Measurements from ENCODE around the gene ARRDC5. TPM values are rescaled to one million over a fixed set of nuclear protein-coding genes. Genes with fewer than 3 reads are reported as not detected.
A peak's percentile ranks its signal among the peaks of the same experiment; 100 is the strongest.
"Not testable (repeated sequence)": the region's sequence is repeated elsewhere in the genome, so short reads cannot be mapped to it uniquely, and the experiment has no call there.

Gene ARRDC5
- total and polyA plus RNA-seq, 12 donors, result 0.06 to 1.1 (median 0.24) TPM; not detected in 2

DNA sequence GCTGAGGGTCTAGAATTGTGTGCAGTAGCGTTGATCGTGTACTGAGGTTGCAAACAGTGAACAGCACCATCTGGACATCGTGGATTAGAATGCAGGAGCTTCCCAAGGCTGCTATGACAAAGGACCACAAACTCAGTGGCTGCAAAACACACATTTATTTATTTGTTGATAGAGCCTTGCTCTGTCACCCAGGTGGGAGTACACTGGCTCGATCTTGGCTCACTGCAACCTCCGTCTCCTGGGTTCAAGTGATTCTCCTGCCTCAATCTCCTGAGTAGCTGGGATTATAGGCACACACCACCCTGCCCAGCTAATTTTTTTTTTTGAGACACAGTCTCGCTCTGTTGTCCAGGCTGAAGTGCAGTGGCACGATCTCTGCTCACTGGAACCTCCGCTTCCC, 4.3 kb upstream of the ARRDC5 start:
- intact Hi-C loops (cut with DNase I), result no loop called here
- TF ChIP-seq, protein P1, sequence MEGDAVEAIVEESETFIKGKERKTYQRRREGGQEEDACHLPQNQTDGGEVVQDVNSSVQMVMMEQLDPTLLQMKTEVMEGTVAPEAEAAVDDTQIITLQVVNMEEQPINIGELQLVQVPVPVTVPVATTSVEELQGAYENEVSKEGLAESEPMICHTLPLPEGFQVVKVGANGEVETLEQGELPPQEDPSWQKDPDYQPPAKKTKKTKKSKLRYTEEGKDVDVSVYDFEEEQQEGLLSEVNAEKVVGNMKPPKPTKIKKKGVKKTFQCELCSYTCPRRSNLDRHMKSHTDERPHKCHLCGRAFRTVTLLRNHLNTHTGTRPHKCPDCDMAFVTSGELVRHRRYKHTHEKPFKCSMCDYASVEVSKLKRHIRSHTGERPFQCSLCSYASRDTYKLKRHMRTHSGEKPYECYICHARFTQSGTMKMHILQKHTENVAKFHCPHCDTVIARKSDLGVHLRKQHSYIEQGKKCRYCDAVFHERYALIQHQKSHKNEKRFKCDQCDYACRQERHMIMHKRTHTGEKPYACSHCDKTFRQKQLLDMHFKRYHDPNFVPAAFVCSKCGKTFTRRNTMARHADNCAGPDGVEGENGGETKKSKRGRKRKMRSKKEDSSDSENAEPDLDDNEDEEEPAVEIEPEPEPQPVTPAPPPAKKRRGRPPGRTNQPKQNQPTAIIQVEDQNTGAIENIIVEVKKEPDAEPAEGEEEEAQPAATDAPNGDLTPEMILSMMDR (IDR thresholded peaks at IDR 0.05), result no peak
- no peak for TF ChIP-seq POLR2A (IDR thresholded peaks at IDR 0.05)
- WGBS, 4 donors, result 83 to 89% (median 87%) methylated on average over 8 of the region's 8 CpGs

DNA sequence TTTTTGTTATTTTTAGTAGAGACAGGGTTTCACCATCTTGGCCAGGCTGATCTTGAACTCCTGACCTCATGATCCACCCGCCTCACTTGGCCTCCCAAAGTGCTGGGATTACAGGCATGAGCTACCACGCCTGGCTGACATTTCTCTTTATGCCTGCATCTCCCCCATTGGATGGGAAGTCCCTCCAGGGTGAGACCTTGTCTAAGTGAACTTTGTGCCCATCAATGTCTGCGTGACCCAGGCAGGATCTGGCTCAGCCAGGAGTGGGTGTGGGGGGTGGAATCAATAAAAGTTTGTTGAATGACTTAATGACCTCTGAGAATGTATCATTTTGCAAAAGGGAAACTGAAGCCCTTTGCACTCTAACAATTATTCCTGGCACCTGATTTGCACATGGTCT, 1.8 kb upstream of the ARRDC5 start:
- Histone ChIP-seq H3K4me3 (no peak overlapping the region), H3K27ac (no peak overlapping the region), H3K9me3 (replicated peaks in 1 of 3) (no peaks in the 10 kb centered on the region), H3K27me3 (peaks cover 10% of the 10 kb centered on the region), H3K4me1 (replicated peaks in 1 of 2) (peaks cover 4 to 5% of the 10 kb centered on the region in 2 donors), H3K36me3 (replicated peaks in 1 of 2) (no peaks in the 10 kb centered on the region)
- intact Hi-C loops (cut with DNase I), result no loop called here
- TF ChIP-seq POLR2A (IDR thresholded peaks at IDR 0.05), result no peak
- TF ChIP-seq, protein P1 (IDR thresholded peaks at IDR 0.05), result no peak
- no peak for DNase-seq
- WGBS, 4 donors, result 67 to 91% (median 73%) methylated on average over 3 of the region's 3 CpGs

More for the DNA sequence above, 4.3 kb upstream of the ARRDC5 start:
- H3K27ac ChIP-seq, result no peak overlapping the region
- H3K4me3 ChIP-seq, result no peak overlapping the region
- no peaks in the 10 kb centered on the region for H3K36me3 ChIP-seq (replicated peaks in 1 of 2)
- no peaks in the 10 kb centered on the region for H3K9me3 ChIP-seq (replicated peaks in 1 of 3)
- peaks cover 10% of the 10 kb centered on the region for H3K27me3 ChIP-seq
- H3K4me1 ChIP-seq (replicated peaks in 1 of 2), result peaks cover 12 to 19% of the 10 kb centered on the region in 2 donors
- DNase-seq, result no peak

DNA sequence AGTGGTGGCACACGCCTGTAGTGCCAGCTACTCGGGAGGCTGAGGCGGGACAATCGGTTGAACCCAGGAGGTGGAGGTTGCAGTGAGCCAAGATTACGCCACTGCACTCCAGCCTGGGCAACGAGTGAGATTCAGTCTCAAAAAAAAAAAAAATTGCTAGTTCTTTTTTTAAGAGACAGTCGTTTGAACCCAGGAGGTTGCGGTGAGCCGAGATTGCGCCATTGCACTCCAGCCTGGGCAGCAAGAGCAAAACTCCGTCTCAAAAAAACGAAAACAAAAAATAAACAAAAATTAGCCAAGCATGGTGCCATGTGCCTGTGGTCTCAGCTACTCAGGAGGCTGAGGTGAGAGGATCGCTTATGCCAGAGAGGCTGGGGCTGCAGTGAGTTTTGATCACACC, 1.8 kb downstream of the ARRDC5 start:
- H3K4me1 ChIP-seq (replicated peaks in 1 of 2); intact Hi-C loops (cut with DNase I); H3K4me3 ChIP-seq; H3K27ac ChIP-seq; H3K9me3 ChIP-seq (replicated peaks in 1 of 3); H3K27me3 ChIP-seq; DNase-seq; H3K36me3 ChIP-seq (replicated peaks in 1 of 2): not testable (repeated sequence)
- WGBS, 4 donors, result 75 to 79% (median 76%) methylated on average over 13 of the region's 13 CpGs

DNA sequence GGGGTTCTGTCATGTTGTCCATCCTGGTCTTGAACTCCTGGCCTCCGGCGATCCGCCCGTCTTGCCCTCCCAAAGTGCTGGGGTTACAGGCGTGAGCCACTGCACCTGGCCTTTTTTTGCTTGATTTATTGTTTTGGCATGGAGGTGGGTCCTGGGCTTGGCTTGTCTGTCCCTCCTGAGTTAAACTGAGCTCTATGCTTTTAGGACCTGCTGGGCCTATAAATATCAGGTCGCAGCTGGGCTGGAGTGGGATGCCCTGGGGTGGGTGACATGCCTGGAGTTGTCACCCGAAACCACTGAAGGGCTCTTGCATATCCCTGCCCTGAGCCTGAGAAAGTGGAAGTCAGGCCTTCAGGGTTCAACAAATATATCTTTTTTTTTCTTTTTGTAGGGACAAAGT, 5.5 kb downstream of the ARRDC5 start:
- intact Hi-C loops (cut with DNase I), result no loop called here
- Histone ChIP-seq H3K9me3 (replicated peaks in 1 of 3) (no peaks in the 10 kb centered on the region), H3K27ac (no peak overlapping the region), H3K36me3 (replicated peaks in 1 of 2) (no peaks in the 10 kb centered on the region), H3K4me3 (no peak overlapping the region), H3K27me3 (no peaks in the 10 kb centered on the region), H3K4me1 (replicated peaks in 1 of 2) (no peaks in the 10 kb centered on the region)
- no peak for TF ChIP-seq POLR2A (IDR thresholded peaks at IDR 0.05)
- TF ChIP-seq, protein P1 (IDR thresholded peaks at IDR 0.05), result no peak
- 93 to 97% (median 96%) methylated on average over 6 to 7 of the region's 7 CpGs for WGBS, 4 donors
- no peak for DNase-seq

DNA sequence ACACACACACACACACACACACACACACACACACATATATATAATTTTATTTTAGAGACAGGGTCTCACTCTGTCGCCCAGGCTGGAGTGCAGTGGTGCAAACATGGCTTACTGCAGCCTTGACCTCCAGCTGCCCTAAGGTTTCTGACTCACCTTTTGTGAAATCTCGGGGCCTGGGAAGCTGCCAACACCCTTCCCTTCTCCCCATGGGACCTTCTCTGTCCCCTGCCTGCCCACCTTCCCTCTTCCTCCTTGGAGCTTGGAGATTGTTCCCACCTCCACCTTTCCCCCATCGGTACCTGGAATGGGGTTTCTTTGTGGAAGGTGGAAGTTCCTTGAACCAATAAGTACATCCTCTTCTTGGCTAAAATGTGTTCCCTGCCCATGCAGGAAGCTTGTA, 6.3 kb downstream of the ARRDC5 start:
- Histone ChIP-seq H3K36me3 (replicated peaks in 1 of 2) (no peaks in the 10 kb centered on the region), H3K27ac (no peak overlapping the region), H3K4me1 (replicated peaks in 1 of 2) (no peaks in the 10 kb centered on the region), H3K27me3 (no peaks in the 10 kb centered on the region), H3K4me3 (no peak overlapping the region), H3K9me3 (replicated peaks in 1 of 3) (no peaks in the 10 kb centered on the region)
- intact Hi-C loops (cut with DNase I), result no loop called here
- 45 to 62% (median 58%) methylated on average over 3 of the region's 3 CpGs for WGBS, 4 donors
- no peak for TF ChIP-seq POLR2A (IDR thresholded peaks at IDR 0.05)
- TF ChIP-seq, protein P1 (IDR thresholded peaks at IDR 0.05), result no peak
- peak in 6 of 7 donors; percentile 32 to 72 (median 58) for DNase-seq

DNA sequence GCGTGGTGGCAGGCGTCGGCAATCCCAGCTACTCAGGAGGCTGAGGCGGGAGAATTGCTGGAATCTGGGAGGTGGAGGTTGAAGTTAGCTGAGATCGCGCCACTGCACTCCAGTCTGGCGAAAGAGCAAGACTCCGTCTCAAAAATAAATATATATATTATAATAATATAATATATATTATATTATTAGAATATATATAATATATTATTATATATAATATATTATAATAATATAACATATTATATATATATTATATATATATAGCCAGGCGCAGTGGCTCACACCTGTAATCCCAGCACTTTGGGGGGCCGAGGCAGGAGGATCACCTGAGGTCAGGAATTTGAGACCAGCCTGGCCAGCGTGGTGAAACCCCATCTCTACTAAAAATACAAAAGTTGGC, 9.7 kb downstream of the ARRDC5 start:
- DNase-seq; H3K4me3 ChIP-seq; H3K27ac ChIP-seq; H3K36me3 ChIP-seq (replicated peaks in 1 of 2); H3K27me3 ChIP-seq; H3K9me3 ChIP-seq (replicated peaks in 1 of 3); intact Hi-C loops (cut with DNase I); H3K4me1 ChIP-seq (replicated peaks in 1 of 2): not testable (repeated sequence)
- WGBS, 4 donors, result 90 to 93% (median 91%) methylated on average over 11 of the region's 11 CpGs

Measured in adrenal gland (tissue), 12 donors.